ENCODE data around the gene TTK.

The TTK gene

DNA sequence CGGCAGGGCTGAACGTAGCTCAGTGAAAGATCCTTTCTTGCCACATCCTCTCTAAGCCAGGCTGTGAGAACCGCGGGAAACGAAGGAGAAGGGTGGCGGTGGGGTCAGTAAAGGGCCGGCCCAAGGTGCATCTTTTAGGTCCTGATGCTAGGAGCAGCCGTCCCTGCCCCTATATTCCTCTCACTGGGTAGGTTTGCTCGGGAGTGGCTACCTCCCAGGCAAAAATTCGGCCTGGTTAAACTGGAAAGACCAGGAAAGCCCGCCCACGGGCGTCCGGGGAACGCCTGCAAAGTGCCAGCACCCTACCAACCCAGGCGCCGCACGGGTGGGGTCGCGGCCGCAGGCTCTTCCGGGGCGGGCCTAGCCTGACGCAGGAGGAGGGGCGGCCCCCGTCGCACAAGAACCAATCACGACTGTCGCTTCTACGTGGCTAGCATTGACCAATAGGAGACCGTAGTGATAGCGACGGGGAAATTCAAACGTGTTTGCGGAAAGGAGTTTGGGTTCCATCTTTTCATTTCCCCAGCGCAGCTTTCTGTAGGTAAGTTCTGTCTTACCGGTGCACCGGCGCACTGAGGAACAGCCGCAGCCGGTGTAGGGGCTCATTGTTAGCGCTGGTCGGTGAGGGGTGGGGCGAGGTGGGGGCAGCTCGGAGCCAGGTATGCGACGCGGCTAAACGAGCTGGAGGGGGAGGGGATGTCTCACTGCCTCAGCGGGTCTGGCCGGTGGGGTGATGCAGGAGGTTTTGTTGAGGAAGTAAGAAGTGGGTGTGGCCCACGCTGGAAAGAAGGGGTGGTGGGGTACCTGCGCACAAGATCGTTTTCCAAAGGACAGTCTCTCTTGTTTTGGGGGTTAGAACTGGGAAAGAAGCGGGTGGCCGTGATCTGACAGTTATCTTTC, at the start of gene TTK:
Gene TTK, plus strand, starts transcription at position 477 of the 900 bp plus-strand sequence. CDS start 1,195 bp downstream, outside the sequence.
- H3K4me3 ChIP-seq (ENCODE audit: low read length), result peak within 1 kb of the TSS; percentile 94
- no peak for TF ChIP-seq ZNF274 (IDR thresholded peaks at IDR 0.05; ENCODE audit: low read depth, low read length)

DNA sequence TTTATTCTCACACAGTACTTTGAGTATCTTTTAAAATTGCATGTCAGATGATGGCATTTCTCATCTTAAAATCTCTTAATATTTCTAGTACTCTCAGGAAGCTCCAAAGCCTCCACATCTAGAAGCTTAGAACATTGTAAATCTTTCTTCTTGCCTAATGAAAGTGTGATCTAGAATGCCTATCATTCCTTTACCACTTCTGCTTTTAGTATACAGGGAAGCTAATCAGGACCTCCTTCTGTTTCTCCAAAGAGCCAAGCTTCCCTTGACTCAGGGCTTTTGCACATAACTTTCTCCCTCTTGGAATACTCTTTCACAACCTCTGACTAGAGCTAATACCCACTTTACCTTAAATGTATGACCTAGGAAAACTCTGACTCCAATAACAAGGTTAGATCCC, 49.6 kb upstream of the TTK start:
- H3K4me3 ChIP-seq (ENCODE audit: low read length), result no peak overlapping the region
- no peak for TF ChIP-seq ZNF274 (IDR thresholded peaks at IDR 0.05; ENCODE audit: low read depth, low read length)

DNA sequence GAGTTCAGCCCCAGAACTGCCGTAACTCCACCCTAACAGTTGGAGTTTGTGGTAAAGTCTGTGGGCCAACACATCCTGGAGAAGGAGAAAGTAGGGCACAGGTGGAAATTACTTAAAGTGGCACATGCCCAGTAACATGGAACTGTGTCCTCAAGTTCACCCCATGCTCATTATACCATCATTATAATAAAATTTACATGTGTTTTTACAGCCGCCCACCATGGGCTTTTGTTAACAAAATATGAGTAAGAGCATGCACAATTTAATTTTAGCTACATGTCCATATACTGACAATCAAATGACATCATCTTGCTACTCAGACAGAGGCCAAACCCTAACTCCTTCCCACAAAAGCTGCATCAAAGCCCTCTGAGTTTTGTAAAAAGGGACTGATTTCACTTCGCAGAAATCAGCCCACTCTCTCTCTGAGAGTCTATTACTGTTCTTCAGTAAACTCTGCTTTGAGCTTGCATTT, 39.8 kb upstream of the TTK start:
- no peak overlapping the region for H3K4me3 ChIP-seq (ENCODE audit: low read length)
- TF ChIP-seq ZNF274 (IDR thresholded peaks at IDR 0.05; ENCODE audit: low read depth, low read length), result no peak

DNA sequence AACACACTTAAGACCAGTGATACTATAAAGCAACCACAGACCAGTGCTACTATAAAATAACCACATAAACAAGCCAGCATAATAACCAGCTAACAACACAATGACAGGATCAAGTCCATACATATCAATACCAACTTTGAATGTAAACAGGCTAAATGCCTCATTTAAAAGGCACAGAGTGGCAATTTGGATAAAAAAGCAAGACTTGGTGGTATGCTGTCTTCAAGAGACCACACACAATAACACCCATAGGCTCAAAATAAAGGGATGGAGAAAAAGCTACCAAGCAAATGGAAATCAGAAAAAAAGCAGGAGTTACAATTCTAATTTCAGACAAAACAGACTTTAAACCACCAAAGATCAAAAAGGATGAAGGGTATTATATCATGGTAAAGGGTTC, 37.3 kb upstream of the TTK start:
- H3K4me3 ChIP-seq (ENCODE audit: low read length), result no peak overlapping the region
- no peak for TF ChIP-seq ZNF274 (IDR thresholded peaks at IDR 0.05; ENCODE audit: low read depth, low read length)

DNA sequence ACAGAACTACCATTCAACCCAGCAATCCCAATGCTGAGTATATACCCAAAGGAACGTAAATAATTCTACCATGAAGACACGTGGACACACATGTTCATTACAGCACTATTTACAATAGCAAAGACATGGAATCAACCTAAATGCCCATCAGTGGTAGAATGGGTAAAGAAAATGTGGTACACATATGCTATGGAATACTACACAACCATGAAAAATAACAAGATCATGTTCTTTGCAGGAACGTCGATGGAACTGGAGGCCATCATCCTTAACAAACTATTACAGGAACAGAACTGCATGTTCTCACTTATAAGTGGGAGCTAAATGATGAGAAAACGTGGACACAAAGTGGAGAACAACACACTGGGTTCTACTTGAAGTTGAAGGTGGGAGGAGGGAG, 34.7 kb upstream of the TTK start:
- TF ChIP-seq ZNF274 (IDR thresholded peaks at IDR 0.05; ENCODE audit: low read depth, low read length), result no peak
- no peak overlapping the region for H3K4me3 ChIP-seq (ENCODE audit: low read length)

DNA sequence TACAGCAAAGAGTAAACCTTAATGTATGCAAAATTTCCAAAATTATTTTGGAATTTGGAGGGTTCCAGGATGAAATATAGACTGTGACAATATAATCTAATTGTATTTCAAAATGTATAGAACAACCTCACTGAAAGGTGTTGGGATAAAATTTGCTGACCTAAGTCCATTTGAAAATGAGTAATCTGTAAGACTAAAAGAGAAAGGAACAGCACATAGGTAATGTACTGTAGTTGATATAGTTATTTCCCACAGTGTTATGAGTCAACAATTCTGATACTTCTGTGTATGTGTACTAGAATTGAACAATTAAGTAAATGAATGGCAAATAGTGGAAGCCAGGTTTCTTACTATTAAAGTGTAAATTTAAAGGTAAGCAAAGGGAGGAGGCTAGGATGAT, 33.3 kb upstream of the TTK start:
- H3K4me3 ChIP-seq (ENCODE audit: low read length), result no peak overlapping the region
- no peak for TF ChIP-seq ZNF274 (IDR thresholded peaks at IDR 0.05; ENCODE audit: low read depth, low read length)

DNA sequence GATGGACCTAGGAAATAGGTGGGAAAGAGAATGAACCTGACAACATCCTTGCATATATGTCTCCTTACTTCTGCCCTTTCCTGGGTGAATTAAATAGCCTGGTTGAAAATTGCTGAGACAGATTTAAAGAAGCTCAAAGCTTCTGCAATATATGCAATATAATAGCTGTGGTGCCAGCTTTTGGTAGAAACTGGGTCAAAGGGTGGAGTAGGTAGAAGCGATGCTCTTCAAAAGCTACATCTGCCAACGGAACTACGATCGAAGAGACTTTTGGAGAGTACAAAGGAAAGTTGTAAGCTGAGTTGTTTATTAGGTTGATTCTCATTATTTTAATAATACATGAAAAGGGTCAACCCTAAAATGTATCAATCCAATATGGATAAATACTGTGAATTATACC, 22.8 kb upstream of the TTK start:
- TF ChIP-seq ZNF274 (IDR thresholded peaks at IDR 0.05; ENCODE audit: low read depth, low read length), result no peak
- H3K4me3 ChIP-seq (ENCODE audit: low read length), result no peak overlapping the region

DNA sequence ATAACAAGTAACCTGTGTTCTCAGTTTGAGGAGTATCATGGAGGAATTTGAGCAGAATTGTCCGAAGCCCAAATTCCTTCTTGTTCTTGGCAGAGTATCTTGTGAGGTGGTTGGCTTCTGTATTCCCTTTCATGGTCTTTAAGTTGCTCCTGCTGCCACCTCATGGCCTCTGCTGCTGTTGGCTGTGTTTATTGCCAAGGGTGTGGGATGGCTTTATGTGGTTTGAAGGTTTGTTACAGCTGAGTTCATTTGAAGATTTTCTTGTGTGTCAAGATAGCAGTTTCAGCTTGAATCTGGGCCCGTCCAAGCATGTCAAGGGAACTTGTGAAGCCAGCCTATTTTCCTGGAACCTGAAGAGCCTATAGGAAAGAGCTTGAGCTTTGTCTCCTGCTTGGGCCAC, 20.2 kb upstream of the TTK start:
- H3K4me3 ChIP-seq (ENCODE audit: low read length), result no peak overlapping the region
- no peak for TF ChIP-seq ZNF274 (IDR thresholded peaks at IDR 0.05; ENCODE audit: low read depth, low read length)

DNA sequence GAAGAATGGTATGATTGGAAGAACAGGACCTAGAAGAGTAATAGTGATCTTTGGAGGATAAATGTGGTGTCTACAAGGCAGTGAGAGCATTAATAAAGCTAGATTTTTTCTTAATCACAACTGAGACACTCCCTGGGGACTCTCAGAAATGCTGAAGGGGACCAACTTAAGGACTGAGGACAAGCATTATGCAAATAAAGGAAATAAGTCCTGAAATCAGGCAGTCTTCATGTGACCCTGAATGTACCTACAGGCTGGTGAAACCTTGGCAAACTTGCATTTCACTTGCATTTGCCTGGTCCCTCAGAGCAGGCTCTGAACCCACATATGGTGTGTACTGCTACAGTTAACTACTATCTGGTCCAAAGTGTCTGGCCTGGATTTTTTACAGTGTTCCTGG, 19.3 kb upstream of the TTK start:
- no peak for TF ChIP-seq ZNF274 (IDR thresholded peaks at IDR 0.05; ENCODE audit: low read depth, low read length)

DNA sequence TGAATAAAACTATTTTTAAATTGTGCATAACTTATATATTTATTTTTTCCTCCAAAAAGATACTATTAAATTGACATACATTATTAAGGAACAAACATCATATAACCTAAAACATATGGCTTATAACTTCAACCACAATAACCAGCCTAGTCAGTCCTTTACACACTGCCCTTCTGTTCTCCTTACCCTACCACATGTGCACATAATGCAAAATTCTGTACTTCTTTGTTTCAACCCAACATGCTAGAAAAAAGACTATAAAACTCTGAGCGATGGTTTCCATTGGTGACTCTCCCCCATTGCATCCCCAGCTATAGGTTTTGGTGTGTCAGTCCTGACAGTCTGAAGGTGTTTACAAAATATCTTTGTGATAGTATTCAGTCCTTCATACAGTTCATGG, 14.8 kb upstream of the TTK start:
- no peak overlapping the region for H3K4me3 ChIP-seq (ENCODE audit: low read length)
- TF ChIP-seq ZNF274 (IDR thresholded peaks at IDR 0.05; ENCODE audit: low read depth, low read length), result no peak

More for the DNA sequence above, 19.3 kb upstream of the TTK start:
- H3K4me3 ChIP-seq (ENCODE audit: low read length), result no peak overlapping the region

DNA sequence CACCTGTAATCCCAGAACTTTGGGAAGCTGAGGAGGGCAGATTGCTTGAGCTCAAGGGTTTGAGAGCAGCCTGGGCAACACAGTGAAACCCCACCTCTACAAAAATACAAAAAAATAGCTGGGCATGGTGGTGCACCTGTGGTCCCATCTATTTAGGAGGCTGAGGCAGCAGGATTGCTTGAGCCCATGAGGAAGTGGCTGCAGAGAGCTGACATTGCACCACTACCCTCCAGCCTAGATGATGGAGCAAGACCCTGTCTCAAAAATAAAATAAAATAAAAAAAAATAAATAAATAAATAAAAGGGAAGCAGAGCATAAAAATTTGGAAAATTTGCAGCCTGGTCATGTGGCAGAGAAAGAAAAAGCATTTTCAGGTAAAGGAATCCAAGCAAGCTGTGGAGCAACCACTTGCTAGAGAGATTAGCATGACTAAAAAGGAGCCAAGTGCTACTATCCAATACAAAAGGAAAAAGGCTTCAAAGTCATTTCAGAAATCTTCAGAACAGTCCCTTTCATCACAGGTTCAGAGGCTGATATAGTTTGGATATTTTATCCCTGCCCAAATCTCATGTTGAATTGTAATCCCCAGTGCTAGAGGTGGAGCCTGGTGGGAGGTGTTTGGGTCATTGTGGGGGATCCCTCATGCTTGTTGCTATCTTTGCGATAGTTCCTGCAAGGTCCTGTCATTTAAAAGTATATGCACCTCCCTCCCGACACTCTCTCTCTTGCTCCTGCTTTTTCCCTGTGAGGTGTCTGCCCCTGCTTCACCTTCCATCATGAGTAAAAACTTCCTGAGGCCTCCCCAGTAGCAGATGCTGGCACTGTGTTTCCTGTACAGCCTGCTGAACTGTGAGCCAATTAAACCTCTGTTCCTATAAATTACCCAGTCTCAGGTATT, 11.2 kb upstream of the TTK start:
- H3K4me3 ChIP-seq (ENCODE audit: low read length), result no peak overlapping the region
- TF ChIP-seq ZNF274 (IDR thresholded peaks at IDR 0.05; ENCODE audit: low read depth, low read length), result no peak

DNA sequence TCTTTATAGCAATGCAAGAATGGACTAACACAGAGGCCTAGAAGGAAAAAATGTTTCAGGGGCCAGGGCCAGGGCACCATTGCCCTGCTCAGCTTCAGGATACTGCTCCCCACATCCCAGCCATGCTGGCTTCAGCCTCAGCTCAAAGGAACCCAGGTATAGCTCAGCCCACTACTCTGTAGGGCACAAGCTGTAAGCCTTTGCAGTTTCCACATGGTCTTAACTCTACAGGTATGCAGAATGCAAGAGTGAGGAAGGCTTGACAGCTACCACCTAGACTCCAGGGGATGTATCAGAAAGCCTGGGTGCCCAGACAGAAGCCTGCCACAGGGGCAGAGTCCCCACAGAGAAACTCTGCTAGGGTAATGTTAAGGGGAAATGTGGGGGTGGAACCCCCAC, 10.5 kb upstream of the TTK start:
- no peak overlapping the region for H3K4me3 ChIP-seq (ENCODE audit: low read length)
- no peak for TF ChIP-seq ZNF274 (IDR thresholded peaks at IDR 0.05; ENCODE audit: low read depth, low read length)

DNA sequence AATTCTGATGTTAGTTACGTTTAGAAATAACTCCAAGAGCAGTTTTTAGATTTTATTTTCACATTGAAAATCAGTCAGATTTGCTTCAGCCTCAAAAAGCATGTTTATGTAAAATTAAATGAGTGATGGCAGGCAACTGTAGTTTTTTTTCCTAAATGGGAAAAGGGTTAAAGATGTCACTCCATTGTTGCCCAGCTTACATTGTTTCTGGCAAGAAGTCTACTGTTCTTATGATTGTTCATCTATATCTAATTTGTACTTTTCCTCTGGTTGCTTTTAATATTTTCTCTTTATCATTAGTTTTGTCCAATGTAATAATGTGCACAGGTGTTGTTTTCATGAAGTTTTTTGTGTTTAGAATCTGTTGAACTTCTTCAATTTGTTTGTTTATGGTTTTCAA, 6.7 kb upstream of the TTK start:
- no peak for TF ChIP-seq ZNF274 (IDR thresholded peaks at IDR 0.05; ENCODE audit: low read depth, low read length)
- no peak overlapping the region for H3K4me3 ChIP-seq (ENCODE audit: low read length)

DNA sequence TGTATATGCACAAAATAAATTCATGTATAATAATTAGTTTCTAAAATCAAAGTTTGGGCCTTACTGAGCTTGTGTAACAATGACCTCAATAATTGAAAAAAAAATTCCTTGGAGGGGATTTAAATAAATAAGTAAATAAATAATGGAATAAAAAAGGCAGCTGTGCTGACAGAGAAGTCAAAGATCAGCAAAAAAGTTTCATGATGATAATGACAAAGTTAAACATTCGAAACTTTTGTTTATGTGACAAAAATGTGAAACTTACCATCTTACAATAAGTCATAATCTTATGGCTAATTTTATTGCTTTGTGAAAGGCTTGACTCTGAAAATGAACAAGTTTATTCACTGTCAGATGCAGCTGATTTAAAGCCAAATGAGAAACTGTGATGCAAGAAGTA, 3.1 kb upstream of the TTK start:
- H3K4me3 ChIP-seq (ENCODE audit: low read length), result no peak overlapping the region
- no peak for TF ChIP-seq ZNF274 (IDR thresholded peaks at IDR 0.05; ENCODE audit: low read depth, low read length)

DNA sequence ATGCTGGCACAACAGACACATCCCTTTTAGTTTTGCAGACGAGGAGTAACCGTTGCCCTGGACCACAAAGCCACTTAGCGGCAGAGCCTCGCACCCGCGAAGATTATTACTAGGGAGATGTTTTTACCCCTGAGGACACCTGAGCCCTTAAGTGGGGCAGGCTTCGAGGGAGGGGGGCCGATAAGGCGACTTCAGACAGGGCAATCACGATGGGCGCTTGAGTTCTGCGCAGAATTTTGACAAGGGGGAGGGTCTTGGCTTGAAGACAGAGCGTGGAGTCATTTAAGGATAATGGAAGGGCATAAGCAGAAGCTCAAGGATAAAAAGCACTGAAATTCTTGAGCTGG, 650 bp upstream of the TTK start:
- TF ChIP-seq ZNF274 (IDR thresholded peaks at IDR 0.05; ENCODE audit: low read depth, low read length), result no peak
- H3K4me3 ChIP-seq (ENCODE audit: low read length), result peak overlapping the region; percentile 94
